Measurements from ENCODE around the gene ST6GALNAC5.

The ST6GALNAC5 gene

GRCh38 chr1:76938304-76938703 is 71.0 kb downstream of the ST6GALNAC5 start:
- Histone ChIP-seq H3K9ac (ENCODE audit: insufficient read length, low read depth) (no peak overlapping the region), H3K4me3 (ENCODE audit: insufficient read length, low read depth) (no peak overlapping the region), H3K9me3 (ENCODE audit: insufficient read depth, low read length) (no peaks in the 10 kb centered on the region), H3K36me3 (ENCODE audit: insufficient read depth, insufficient read length, low read length) (no peaks in the 10 kb centered on the region), H3K4me1 (ENCODE audit: insufficient read depth, insufficient read length) (peaks cover 2% of the 10 kb centered on the region), H3K27me3 (ENCODE audit: insufficient read depth, insufficient read length) (no peaks in the 10 kb centered on the region)
- no peak for TF ChIP-seq ZNF274 (IDR thresholded peaks at IDR 0.05; ENCODE audit: low read depth, low read length)
- TF ChIP-seq SUZ12 (IDR thresholded peaks at IDR 0.05; ENCODE audit: extremely low read depth, insufficient read depth, insufficient read length), result no peak
- TF ChIP-seq YY1 (IDR thresholded peaks at IDR 0.05; ENCODE audit: insufficient read depth, insufficient read length), result no peak
- DNase-seq (ENCODE audit: low read depth, low spot score), result no peak

- H3K9ac ChIP-seq (ENCODE audit: insufficient read length, low read depth), result no peak overlapping the region
- no peaks in the 10 kb centered on the region for H3K27me3 ChIP-seq (ENCODE audit: insufficient read depth, insufficient read length)
- no peaks in the 10 kb centered on the region for H3K36me3 ChIP-seq (ENCODE audit: insufficient read depth, insufficient read length, low read length)
- H3K4me1 ChIP-seq (ENCODE audit: insufficient read depth, insufficient read length), result peaks cover 2% of the 10 kb centered on the region
- H3K9me3 ChIP-seq (ENCODE audit: insufficient read depth, low read length), result no peaks in the 10 kb centered on the region
- H3K4me3 ChIP-seq (ENCODE audit: insufficient read length, low read depth), result no peak overlapping the region
- TF ChIP-seq ZNF274 (IDR thresholded peaks at IDR 0.05; ENCODE audit: low read depth, low read length), result no peak
- no peak for DNase-seq (ENCODE audit: low read depth, low spot score)
These were observed 72.0 kb downstream of the ST6GALNAC5 start for GRCh38 chr1:76939050-76939816.

DNA sequence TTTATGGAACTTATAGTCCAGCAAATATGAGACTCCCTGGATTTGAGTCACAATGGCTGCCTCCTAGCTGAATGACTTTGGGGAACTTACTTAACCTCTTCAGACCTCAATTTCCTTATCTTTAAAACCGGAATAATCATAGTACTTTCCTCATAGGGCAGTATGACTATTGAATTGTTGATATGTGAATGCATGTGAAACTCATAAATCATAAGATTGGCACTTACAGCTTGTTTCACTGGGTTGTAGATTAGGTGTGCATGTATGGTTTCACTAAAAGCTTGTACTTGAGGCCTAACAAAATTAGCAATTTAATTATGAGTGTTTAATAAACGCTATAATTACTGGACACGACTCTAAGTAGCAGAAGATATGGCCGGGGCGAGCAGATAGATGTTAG is 72.5 kb downstream of the ST6GALNAC5 start:
- H3K9me3 ChIP-seq (ENCODE audit: insufficient read depth, low read length), result no peaks in the 10 kb centered on the region
- H3K36me3 ChIP-seq (ENCODE audit: insufficient read depth, insufficient read length, low read length), result no peaks in the 10 kb centered on the region
- DNase-seq (ENCODE audit: low read depth, low spot score), result no peak
- H3K4me1 ChIP-seq (ENCODE audit: insufficient read depth, insufficient read length), result no peaks in the 10 kb centered on the region
- no peak overlapping the region for H3K4me3 ChIP-seq (ENCODE audit: insufficient read length, low read depth)
- TF ChIP-seq SUZ12 (IDR thresholded peaks at IDR 0.05; ENCODE audit: extremely low read depth, insufficient read depth, insufficient read length), result no peak
- TF ChIP-seq YY1 (IDR thresholded peaks at IDR 0.05; ENCODE audit: insufficient read depth, insufficient read length), result no peak
- no peak for TF ChIP-seq ZNF274 (IDR thresholded peaks at IDR 0.05; ENCODE audit: low read depth, low read length)
- no peak overlapping the region for H3K9ac ChIP-seq (ENCODE audit: insufficient read length, low read depth)
- H3K27me3 ChIP-seq (ENCODE audit: insufficient read depth, insufficient read length), result no peaks in the 10 kb centered on the region

- DNase-seq (ENCODE audit: low read depth, low spot score), result no peak
- Histone ChIP-seq H3K36me3 (ENCODE audit: insufficient read depth, insufficient read length, low read length) (no peaks in the 10 kb centered on the region), H3K4me3 (ENCODE audit: insufficient read length, low read depth) (no peak overlapping the region), H3K9ac (ENCODE audit: insufficient read length, low read depth) (no peak overlapping the region), H3K27me3 (ENCODE audit: insufficient read depth, insufficient read length) (no peaks in the 10 kb centered on the region), H3K4me1 (ENCODE audit: insufficient read depth, insufficient read length) (no peaks in the 10 kb centered on the region), H3K9me3 (ENCODE audit: insufficient read depth, low read length) (no peaks in the 10 kb centered on the region)
- TF ChIP-seq YY1 (IDR thresholded peaks at IDR 0.05; ENCODE audit: insufficient read depth, insufficient read length), result no peak
- no peak for TF ChIP-seq SUZ12 (IDR thresholded peaks at IDR 0.05; ENCODE audit: extremely low read depth, insufficient read depth, insufficient read length)
- TF ChIP-seq ZNF274 (IDR thresholded peaks at IDR 0.05; ENCODE audit: low read depth, low read length), result no peak
These were observed 73.5 kb downstream of the ST6GALNAC5 start for GRCh38 chr1:76940571-76941335.

DNA sequence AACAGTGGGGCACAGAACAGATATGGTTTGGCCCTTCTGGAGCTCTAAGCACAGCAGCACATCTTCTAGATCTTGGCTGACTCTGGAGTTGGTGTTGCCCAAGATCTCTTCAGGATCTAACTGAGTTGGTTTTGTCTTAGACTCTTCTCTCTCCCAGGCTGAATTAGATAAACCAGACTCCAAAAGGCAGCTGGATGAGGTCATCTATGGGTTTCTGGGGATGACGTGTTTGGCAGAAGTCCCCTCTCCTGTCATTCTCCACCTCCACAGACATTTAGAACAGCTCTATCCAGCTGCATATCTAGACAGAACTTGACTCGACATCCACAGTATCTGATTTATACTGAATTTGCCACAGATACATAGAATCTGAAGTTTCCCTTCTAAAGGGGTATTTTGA is 75.3 kb downstream of the ST6GALNAC5 start:
- TF ChIP-seq ZNF274 (IDR thresholded peaks at IDR 0.05; ENCODE audit: low read depth, low read length), result no peak
- DNase-seq (ENCODE audit: low read depth, low spot score), result no peak
- H3K36me3 ChIP-seq (ENCODE audit: insufficient read depth, insufficient read length, low read length), result no peaks in the 10 kb centered on the region
- no peaks in the 10 kb centered on the region for H3K9me3 ChIP-seq (ENCODE audit: insufficient read depth, low read length)
- H3K4me1 ChIP-seq (ENCODE audit: insufficient read depth, insufficient read length), result no peaks in the 10 kb centered on the region
- no peak overlapping the region for H3K4me3 ChIP-seq (ENCODE audit: insufficient read length, low read depth)
- H3K9ac ChIP-seq (ENCODE audit: insufficient read length, low read depth), result no peak overlapping the region
- H3K27me3 ChIP-seq (ENCODE audit: insufficient read depth, insufficient read length), result no peaks in the 10 kb centered on the region

GRCh38 chr1:76944942-76945341 is 77.7 kb downstream of the ST6GALNAC5 start:
- TF ChIP-seq YY1 (IDR thresholded peaks at IDR 0.05; ENCODE audit: insufficient read depth, insufficient read length), result no peak
- no peak for TF ChIP-seq SUZ12 (IDR thresholded peaks at IDR 0.05; ENCODE audit: extremely low read depth, insufficient read depth, insufficient read length)
- TF ChIP-seq ZNF274 (IDR thresholded peaks at IDR 0.05; ENCODE audit: low read depth, low read length), result no peak
- H3K4me1 ChIP-seq (ENCODE audit: insufficient read depth, insufficient read length), result no peaks in the 10 kb centered on the region
- no peak overlapping the region for H3K9ac ChIP-seq (ENCODE audit: insufficient read length, low read depth)
- H3K9me3 ChIP-seq (ENCODE audit: insufficient read depth, low read length), result no peaks in the 10 kb centered on the region
- H3K27me3 ChIP-seq (ENCODE audit: insufficient read depth, insufficient read length), result no peaks in the 10 kb centered on the region
- no peak overlapping the region for H3K4me3 ChIP-seq (ENCODE audit: insufficient read length, low read depth)
- DNase-seq (ENCODE audit: low read depth, low spot score), result no peak
- no peaks in the 10 kb centered on the region for H3K36me3 ChIP-seq (ENCODE audit: insufficient read depth, insufficient read length, low read length)

DNA sequence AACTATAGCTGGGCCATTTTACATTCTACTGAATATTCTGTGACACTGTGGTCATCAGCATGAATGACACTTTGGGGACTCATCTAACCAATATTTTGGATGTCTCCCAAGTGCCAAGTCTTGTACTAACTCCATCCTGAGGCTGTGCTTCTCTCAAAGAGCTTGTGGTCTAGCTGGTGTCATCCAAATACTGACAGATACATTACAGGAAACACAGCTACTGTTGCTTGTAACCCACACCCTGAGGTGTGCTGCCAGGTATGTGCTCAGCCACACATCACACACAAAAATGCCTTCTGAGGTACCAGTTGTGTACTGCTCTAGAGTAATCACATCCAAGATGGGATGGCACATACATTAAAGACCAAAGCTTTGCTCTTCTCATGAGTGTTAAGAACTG is 81.6 kb downstream of the ST6GALNAC5 start:
- Histone ChIP-seq H3K9ac (ENCODE audit: insufficient read length, low read depth) (no peak overlapping the region), H3K9me3 (ENCODE audit: insufficient read depth, low read length) (no peaks in the 10 kb centered on the region), H3K4me1 (ENCODE audit: insufficient read depth, insufficient read length) (no peaks in the 10 kb centered on the region), H3K27me3 (ENCODE audit: insufficient read depth, insufficient read length) (no peaks in the 10 kb centered on the region), H3K4me3 (ENCODE audit: insufficient read length, low read depth) (no peak overlapping the region), H3K36me3 (ENCODE audit: insufficient read depth, insufficient read length, low read length) (no peaks in the 10 kb centered on the region)
- no peak for DNase-seq (ENCODE audit: low read depth, low spot score)
- TF ChIP-seq SUZ12 (IDR thresholded peaks at IDR 0.05; ENCODE audit: extremely low read depth, insufficient read depth, insufficient read length) (no peak), ZNF274 (IDR thresholded peaks at IDR 0.05; ENCODE audit: low read depth, low read length) (no peak), YY1 (IDR thresholded peaks at IDR 0.05; ENCODE audit: insufficient read depth, insufficient read length) (no peak)
